DND-41 (cell line): ENCODE results near the gene SLC4A11.

Source experiments
- ATAC-seq: fragments of 200-7000 bp; cut with Tn5 transposase; 3 replicates; pipeline ENCODE4 v1.9.1; 2021; ENCODE audit warnings: low read depth; ENCODE audit not compliant: insufficient read depth
- DNase-seq: peaks from one replicate; pipeline ENCODE4 v3.0.0-alpha.2; 2020
- H2AFZ ChIP-seq: 2 replicates; pipeline ENCODE4 v1.6.0; 2012; ENCODE audit warnings: low read depth, low read length
- H3K27ac ChIP-seq: 2 replicates; pipeline ENCODE4 v1.5.1; 2012; ENCODE audit warnings: low read length, inconsistent platforms
- H3K27me3 ChIP-seq: fragments of 200-600 bp; sonication (generic); 2 replicates; pipeline ENCODE4 v1.6.0; 2012; ENCODE audit warnings: low read length, mild to moderate bottlenecking, inconsistent platforms; ENCODE audit not compliant: insufficient read depth, poor library complexity
- H3K36me3 ChIP-seq: 2 replicates; pipeline ENCODE4 v1.5.1; 2012; ENCODE audit warnings: low read length, inconsistent platforms; ENCODE audit not compliant: insufficient read depth
- H3K4me1 ChIP-seq: 2 replicates; pipeline ENCODE4 v1.5.1; 2012; ENCODE audit warnings: mild to moderate bottlenecking, low read length; ENCODE audit not compliant: insufficient read depth
- H3K4me2 ChIP-seq: 2 replicates; pipeline ENCODE4 v1.6.0; 2012; ENCODE audit warnings: mild to moderate bottlenecking, moderate library complexity, low read length, inconsistent platforms; ENCODE audit not compliant: insufficient read depth
- H3K4me3 ChIP-seq, 2 experiments: fragments of 200-600 bp in 1 of 2; shearing (Covaris generic) in 1 of 2; 2 replicates each; pipeline ENCODE4 v1.5.1; 2012 to 2016; ENCODE audit warnings: inconsistent platforms in 2 of 2, low read length in 2 of 2, mild to moderate bottlenecking in 2 of 2, low read depth in 1 of 2, moderate library complexity in 1 of 2
- H3K79me2 ChIP-seq: 2 replicates; pipeline ENCODE4 v1.6.0; 2012; ENCODE audit warnings: low read length, inconsistent platforms; ENCODE audit not compliant: insufficient read depth
- H3K9ac ChIP-seq: 2 replicates; pipeline ENCODE4 v1.6.0; 2012; ENCODE audit warnings: low read depth, mild to moderate bottlenecking, inconsistent platforms, low read length, moderate library complexity
- H3K9me3 ChIP-seq: 2 replicates; pipeline ENCODE4 v1.5.1; 2012; ENCODE audit warnings: low read length, moderate library complexity, mild to moderate bottlenecking, inconsistent platforms; ENCODE audit not compliant: insufficient read depth, severe bottlenecking
- H4K20me1 ChIP-seq: 2 replicates; pipeline ENCODE4 v1.6.0; 2012; ENCODE audit warnings: low read length; ENCODE audit not compliant: insufficient read depth
- CTCF ChIP-seq: IDR thresholded peaks from 2 replicates; pipeline ENCODE4 v1.5.1; 2012; ENCODE audit warnings: borderline replicate concordance, low read length, moderate library complexity, mild to moderate bottlenecking; ENCODE audit not compliant: poor library complexity, severe bottlenecking; ENCODE audit errors: extremely low read depth
- EZH2 ChIP-seq: IDR thresholded peaks from 3 replicates; pipeline ENCODE4 v1.6.1; 2012; ENCODE audit warnings: borderline replicate concordance, low read depth, mild to moderate bottlenecking, moderate library complexity, low read length, inconsistent platforms; ENCODE audit not compliant: severe bottlenecking

The SLC4A11 gene

GRCh38 chr20:3194617-3195280, 44.2 kb downstream of the SLC4A11 start:
- Histone ChIP-seq H3K9me3 (no peaks in the 10 kb centered on the region), H3K4me2 (no peak overlapping the region), H3K4me3 (no peak overlapping the region), H3K79me2 (no peaks in the 10 kb centered on the region), H3K4me1 (no peaks in the 10 kb centered on the region), H3K27me3 (no peaks in the 10 kb centered on the region), H3K36me3 (peaks cover 85% of the 10 kb centered on the region), H3K9ac (no peak overlapping the region), H3K27ac (no peak overlapping the region), H4K20me1 (peaks cover 32% of the 10 kb centered on the region), H2AFZ (no peak overlapping the region)
- DNase-seq = no peak
- TF ChIP-seq CTCF (no peak), EZH2 (no peak)
- no peak for ATAC-seq

- no peak for ATAC-seq
- no peaks in the 10 kb centered on the region for H3K4me1 ChIP-seq
- H3K4me3 ChIP-seq = no peak overlapping the region
- H3K36me3 ChIP-seq = peaks cover 85% of the 10 kb centered on the region
- peaks cover 32% of the 10 kb centered on the region for H4K20me1 ChIP-seq
- no peak overlapping the region for H2AFZ ChIP-seq
- H3K79me2 ChIP-seq = no peaks in the 10 kb centered on the region
- H3K27ac ChIP-seq = no peak overlapping the region
- no peaks in the 10 kb centered on the region for H3K9me3 ChIP-seq
- H3K4me2 ChIP-seq = no peak overlapping the region
- TF ChIP-seq CTCF (no peak), EZH2 (no peak)
- no peak overlapping the region for H3K9ac ChIP-seq
- DNase-seq = no peak
- H3K27me3 ChIP-seq = no peaks in the 10 kb centered on the region
Measured at GRCh38 chr20:3193806-3194616, 45.0 kb downstream of the SLC4A11 start.

- no peak for DNase-seq
- Histone ChIP-seq H3K79me2 (no peaks in the 10 kb centered on the region), H3K9ac (no peak overlapping the region), H3K4me3 (no peak overlapping the region), H3K4me1 (no peaks in the 10 kb centered on the region), H3K27ac (no peak overlapping the region), H4K20me1 (peaks cover 32% of the 10 kb centered on the region), H2AFZ (no peak overlapping the region), H3K27me3 (no peaks in the 10 kb centered on the region), H3K36me3 (peaks cover 79% of the 10 kb centered on the region), H3K9me3 (no peaks in the 10 kb centered on the region), H3K4me2 (no peak overlapping the region)
- TF ChIP-seq EZH2 (no peak), CTCF (no peak)
- no peak for ATAC-seq
Measured at GRCh38 chr20:3192226-3193015, 46.6 kb downstream of the SLC4A11 start.
